DMS114 treated with DMSO at 0.1 percent for 48 hours (cell line): Measurements from ENCODE around the gene CRISPLD2.

Experiments
- DNase-seq: peaks from one replicate; lab custom pipeline; 2025; ENCODE audit not compliant: unreplicated experiment; lab: John Stamatoyannopoulos, UW

The CRISPLD2 gene

GRCh38 chr16:84800158-84800978 lies 19.4 kb upstream of the CRISPLD2 start:
- no peak for DNase-seq

- DNase-seq = no peak
Observed at GRCh38 chr16:84803146-84803545, 16.6 kb upstream of the CRISPLD2 start.

GRCh38 chr16:84804326-84804725 lies 15.5 kb upstream of the CRISPLD2 start:
- DNase-seq = no peak

GRCh38 chr16:84806256-84806889 lies 13.4 kb upstream of the CRISPLD2 start:
- DNase-seq = no peak

- no peak for DNase-seq
Observed at GRCh38 chr16:84806890-84807258, 12.9 kb upstream of the CRISPLD2 start.

- no peak for DNase-seq
Observed at GRCh38 chr16:84807776-84808175, 12.0 kb upstream of the CRISPLD2 start.

- no peak for DNase-seq
Observed at GRCh38 chr16:84808826-84809225, 11.0 kb upstream of the CRISPLD2 start.

- no peak for DNase-seq
Observed at GRCh38 chr16:84810518-84811273, 9.1 kb upstream of the CRISPLD2 start.

- no peak for DNase-seq
Observed at GRCh38 chr16:84811529-84811928, 8.3 kb upstream of the CRISPLD2 start.

GRCh38 chr16:84813141-84813934 lies 6.4 kb upstream of the CRISPLD2 start:
- no peak for DNase-seq

GRCh38 chr16:84815462-84815861 lies 4.3 kb upstream of the CRISPLD2 start:
- no peak for DNase-seq

- no peak for DNase-seq
Observed at GRCh38 chr16:84816023-84816422, 3.8 kb upstream of the CRISPLD2 start.

- DNase-seq = no peak
Observed at GRCh38 chr16:84816485-84816884, 3.3 kb upstream of the CRISPLD2 start.

GRCh38 chr16:84817206-84817605 lies 2.6 kb upstream of the CRISPLD2 start:
- no peak for DNase-seq

- no peak for DNase-seq
Observed at GRCh38 chr16:84817613-84818012, 2.2 kb upstream of the CRISPLD2 start.

GRCh38 chr16:84818133-84818532 lies 1.7 kb upstream of the CRISPLD2 start:
- DNase-seq = no peak

- DNase-seq = no peak
Observed at GRCh38 chr16:84818989-84819643, 669 bp upstream of the CRISPLD2 start.

- no peak for DNase-seq
Observed at GRCh38 chr16:84820305-84820684, 510 bp downstream of the CRISPLD2 start.

GRCh38 chr16:84820771-84821170 lies 986 bp downstream of the CRISPLD2 start:
- no peak for DNase-seq

GRCh38 chr16:84821179-84821578 lies 1.4 kb downstream of the CRISPLD2 start:
- no peak for DNase-seq
